MCF 10A (cell line): Measurements from ENCODE around the gene HTR7. TPM values are rescaled to one million over a fixed set of nuclear protein-coding genes. Genes with fewer than 3 reads are reported as not detected.

Experiments used
- BruUV-seq: library from RNA; stranded (reverse); fragments of 400-500 nt; replicated peaks from 2 replicates; lab custom pipeline; 2021; lab: Mats Ljungman, UMichigan
- CTCF ChIA-PET: fragments of 300-600 bp; sonication (Branson Sonifier 250); formaldehyde crosslinking; extraction: SDS; loops from one replicate; lab custom pipeline; 2021; ENCODE audit warnings: antibody characterized with exemption, inconsistent platforms; lab: Yijun Ruan, JAX
- POLR2A ChIA-PET: fragments of 300-600, 350-650 bp; sonication (Branson Sonifier 250); formaldehyde crosslinking; extraction: SDS; loops from one replicate; lab custom pipeline; 2020; ENCODE audit warnings: antibody characterized with exemption, inconsistent platforms; lab: Yijun Ruan, JAX
- DNase-seq: peaks from one replicate; pipeline ENCODE4 v3.0.0-alpha.2; 2018; ENCODE audit not compliant: unreplicated experiment
- H3K27ac Mint-ChIP-seq: one replicate; pipeline ENCODE4 v1.8.0; 2022; ENCODE audit warnings: mild to moderate bottlenecking, low read depth, mixed read lengths; ENCODE audit not compliant: unreplicated experiment
- H3K27me3 Mint-ChIP-seq: one replicate; pipeline ENCODE4 v1.8.0; 2022; ENCODE audit warnings: mixed read lengths; ENCODE audit not compliant: insufficient read depth, unreplicated experiment
- H3K36me3 Mint-ChIP-seq: one replicate; pipeline ENCODE4 v1.8.0; 2022; ENCODE audit warnings: mild to moderate bottlenecking, moderate library complexity, mixed read lengths; ENCODE audit not compliant: insufficient read depth, unreplicated experiment
- H3K4me1 Mint-ChIP-seq: one replicate; pipeline ENCODE4 v1.8.0; 2022; ENCODE audit warnings: mixed read lengths; ENCODE audit not compliant: insufficient read depth, unreplicated experiment
- H3K4me3 Mint-ChIP-seq: one replicate; pipeline ENCODE4 v1.8.0; 2022; ENCODE audit warnings: mild to moderate bottlenecking, moderate library complexity, mixed read lengths; ENCODE audit not compliant: unreplicated experiment
- H3K9me3 Mint-ChIP-seq: one replicate; pipeline ENCODE4 v1.8.0; 2022; ENCODE audit warnings: mixed read lengths; ENCODE audit not compliant: unreplicated experiment
- CTCF ChIP-seq: fragments of 200-600 bp; IDR thresholded peaks from one replicate; pipeline ENCODE4 v1.8.0; 2022; ENCODE audit warnings: antibody characterized with exemption, mild to moderate bottlenecking; ENCODE audit not compliant: unreplicated experiment
- intact Hi-C: fragments of 100-400 bp; cut with micrococcal nuclease; formaldehyde crosslinking; loops from 2 replicates; pipeline ENCODE4 v1.14.1; 2022
- total RNA-seq: library from RNA; stranded (reverse); gene quantifications from 2 replicates; pipeline ENCODE4 v1.2.3, GENCODE V29; 2022

Gene HTR7
- total RNA-seq, 1 experiment from 2014 or later, result 15.3 TPM

GRCh38 chr10:90858461-90858968, 676 bp upstream of the HTR7 start:
- no TSS peak for BruUV-seq
- H3K4me3 Mint-ChIP-seq, result peak overlapping the region; percentile 89
- intact Hi-C loops, result loop anchor here (2.0 to 10.0 kb wide), 2 partner anchors 42 to 424 kb away; no protein-coding TSS in a partner anchor
- DNase-seq, result no peak
- H3K9me3 Mint-ChIP-seq, result no peaks in the 10 kb centered on the region
- CTCF ChIA-PET, result interaction anchor here (0.6 to 1.8 kb wide), 7 partner anchors 11 to 1080 kb away, joined by 3 to 8 read pairs (median 5); no protein-coding TSS in a partner anchor
- H3K27ac Mint-ChIP-seq, result peak overlapping the region; percentile 70
- no peak for TF ChIP-seq CTCF
- H3K4me1 Mint-ChIP-seq, result peaks cover 17% of the 10 kb centered on the region
- POLR2A ChIA-PET, result interaction anchor here (0.6 to 8.6 kb wide), 11 partner anchors 12 to 661 kb away, joined by 3 to 67 read pairs (median 3); partner anchors contain the start of gene RPP30
- no peaks in the 10 kb centered on the region for H3K27me3 Mint-ChIP-seq
- peaks cover 6% of the 10 kb centered on the region for H3K36me3 Mint-ChIP-seq

DNA sequence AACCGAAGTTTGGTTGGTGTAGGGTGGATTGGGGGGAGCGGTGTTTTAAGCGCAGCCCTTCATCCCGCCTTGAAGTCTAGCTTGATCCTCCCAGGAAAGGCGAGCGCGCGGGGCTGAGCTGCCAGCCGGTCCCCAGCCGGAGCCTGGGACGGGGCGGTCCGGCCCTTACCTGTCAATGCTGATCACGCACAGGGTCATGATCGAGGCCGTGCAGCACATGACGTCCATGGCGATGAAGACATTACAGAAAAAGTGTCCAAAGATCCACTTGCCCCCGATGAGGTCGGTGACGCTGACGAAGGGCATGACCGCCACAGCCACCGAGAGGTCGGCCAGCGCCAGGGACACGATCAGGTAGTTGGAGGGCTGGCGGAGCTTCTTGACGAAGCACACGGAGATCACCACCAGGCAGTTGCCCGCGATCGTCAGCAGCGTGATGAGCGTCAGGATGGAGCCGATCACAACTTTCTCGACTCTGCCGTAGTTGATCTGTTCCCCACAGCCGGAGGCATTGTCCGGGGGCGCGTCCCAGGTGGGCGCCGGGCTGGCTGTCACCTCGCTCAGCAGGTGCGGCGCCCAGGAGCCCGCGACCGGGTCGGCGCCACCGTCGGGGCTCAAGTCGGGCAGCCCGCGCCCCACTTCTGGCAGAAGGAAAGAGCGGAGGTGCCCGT, 740 bp downstream of the HTR7 start:
- H3K36me3 Mint-ChIP-seq, result peaks cover 6% of the 10 kb centered on the region
- H3K4me1 Mint-ChIP-seq, result peaks cover 17% of the 10 kb centered on the region
- H3K9me3 Mint-ChIP-seq, result no peaks in the 10 kb centered on the region
- ChIA-PET CTCF (interaction anchor here (0.6 to 2.0 kb wide), 11 partner anchors 14 to 1975 kb away, joined by 3 to 7 read pairs (median 4); no protein-coding TSS in a partner anchor), POLR2A (interaction anchor here (0.7 to 8.6 kb wide), 15 partner anchors 10 to 1213 kb away, joined by 3 to 67 read pairs (median 4); partner anchors contain the start of gene RPP30)
- BruUV-seq, result no TSS peak
- H3K27ac Mint-ChIP-seq, result peak overlapping the region; percentile 84
- DNase-seq, result peak; percentile 22
- peak overlapping the region; percentile 89 for H3K4me3 Mint-ChIP-seq
- TF ChIP-seq CTCF, result no peak
- intact Hi-C loops, result loop anchor here (2.0 to 10.0 kb wide), 2 partner anchors 68 to 422 kb away; no protein-coding TSS in a partner anchor
- H3K27me3 Mint-ChIP-seq, result no peaks in the 10 kb centered on the region

DNA sequence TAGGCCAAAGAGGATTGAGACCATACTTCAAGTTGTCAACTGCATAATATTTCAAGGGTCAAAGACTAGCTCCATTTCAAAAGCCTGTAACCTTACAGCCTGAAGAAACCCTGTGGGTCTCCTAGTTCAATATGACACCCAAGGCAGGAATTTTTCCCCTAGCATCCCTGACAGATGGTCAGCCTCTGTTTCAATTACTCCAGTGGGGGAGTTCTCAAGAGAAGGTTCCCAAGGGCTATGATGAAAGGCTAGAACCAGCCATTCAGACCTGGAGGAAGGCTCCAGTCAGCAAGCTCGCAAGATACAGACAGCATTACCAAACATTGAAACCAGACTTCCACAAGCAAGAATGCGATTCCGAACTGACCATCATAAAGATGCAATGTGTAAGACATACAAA, 1.6 kb downstream of the HTR7 start:
- CTCF ChIA-PET, result interaction anchor here (0.6 to 2.0 kb wide), 8 partner anchors 13 to 1086 kb away, joined by 3 to 7 read pairs (median 4); no protein-coding TSS in a partner anchor
- Mint-ChIP-seq H3K9me3 (no peaks in the 10 kb centered on the region), H3K4me1 (peaks cover 17% of the 10 kb centered on the region), H3K4me3 (peak overlapping the region; percentile 89), H3K36me3 (peaks cover 7% of the 10 kb centered on the region), H3K27ac (peak overlapping the region; percentile 84), H3K27me3 (no peaks in the 10 kb centered on the region)
- no TSS peak for BruUV-seq
- POLR2A ChIA-PET, result interaction anchor here (0.5 to 8.6 kb wide), 15 partner anchors 9 to 1212 kb away, joined by 3 to 67 read pairs (median 5); partner anchors contain the start of gene RPP30
- peak; percentile 9 for DNase-seq
- TF ChIP-seq CTCF, result no peak
- intact Hi-C loops, result loop anchor here (2.0 to 10.0 kb wide), 2 partner anchors 67 to 421 kb away; no protein-coding TSS in a partner anchor

GRCh38 chr10:90855126-90855525, 2.7 kb downstream of the HTR7 start:
- H3K36me3 Mint-ChIP-seq, result peaks cover 19% of the 10 kb centered on the region
- no peak overlapping the region for H3K27ac Mint-ChIP-seq
- DNase-seq, result no peak
- peak overlapping the region; percentile 89 for H3K4me3 Mint-ChIP-seq
- H3K27me3 Mint-ChIP-seq, result no peaks in the 10 kb centered on the region
- H3K4me1 Mint-ChIP-seq, result peaks cover 25% of the 10 kb centered on the region
- BruUV-seq, result no TSS peak
- ChIA-PET CTCF (interaction anchor here (0.6 to 1.5 kb wide), 6 partner anchors 12 to 708 kb away, joined by 4 to 9 read pairs (median 4); no protein-coding TSS in a partner anchor), POLR2A (interaction anchor here (1.0 to 8.6 kb wide), 10 partner anchors 8 to 102 kb away, joined by 3 to 67 read pairs (median 30); partner anchors contain the start of gene RPP30)
- intact Hi-C loops, result loop anchor here (10.0 kb wide), 1 partner anchor 420 kb away; no protein-coding TSS in a partner anchor
- peaks cover 10% of the 10 kb centered on the region for H3K9me3 Mint-ChIP-seq
- TF ChIP-seq CTCF, result no peak
